Right lobe of liver (tissue), 4 donors: ENCODE measurements around the gene FLOT2.

Source experiments
- CTCF ChIP-seq, 4 donors: fragments of 200-600 bp in 3 of 4; fragments of 450-650 bp in 1 of 4; IDR thresholded peaks; one replicate each; pipeline versions ENCODE4 v1.5.1 to v1.8.0; 2016 to 2022; ENCODE audit warnings: antibody characterized with exemption in 4 of 4, mild to moderate bottlenecking in 2 of 4
- POLR2A ChIP-seq: fragments of 450-650 bp; IDR thresholded peaks from one replicate; pipeline ENCODE4 v1.6.1; 2017; ENCODE audit warnings: antibody characterized with exemption, mild to moderate bottlenecking
- donor health status: DM: no; HTN: no; CAD: no.
- donor health status: DM: no; HTN: no; CAD: no.
- donor health status: DM: no; HTN: yes; CAD: no.

- TF ChIP-seq POLR2A: no peak
- TF ChIP-seq CTCF (IDR thresholded peaks at IDR 0.05): no peak
Measured at GRCh38 chr17:28910534-28910933, 13.0 kb upstream of the FLOT2 start.
